AG04449 (cell line): ENCODE data around the gene GRIK1.

ENCODE experiments used
- CTCF ChIA-PET: fragments of 350-600 bp; formaldehyde crosslinking; extraction: SDS; loops from one replicate; lab custom pipeline; 2021; ENCODE audit warnings: antibody characterized with exemption; lab: Yijun Ruan, JAX
- POLR2A ChIA-PET: fragments of 400-600, 350-600 bp; formaldehyde crosslinking; extraction: SDS; loops from one replicate; lab custom pipeline; 2020; ENCODE audit warnings: antibody characterized with exemption, inconsistent platforms; lab: Yijun Ruan, JAX
- DNase-seq: peaks from one replicate; pipeline ENCODE4 v3.0.0-alpha.2; 2010; ENCODE audit warnings: low read depth, low spot score
- H3K4me3 ChIP-seq: 2 replicates; pipeline ENCODE4 v1.5.1; 2011; ENCODE audit warnings: low read depth, mild to moderate bottlenecking, control low read depth, low read length
- CTCF ChIP-seq: IDR thresholded peaks from one replicate; pipeline ENCODE4 v1.5.1; 2011; ENCODE audit warnings: mild to moderate bottlenecking, moderate library complexity, low read length, control low read depth, inconsistent platforms; ENCODE audit not compliant: insufficient read depth; ENCODE audit errors: missing control alignments

The GRIK1 gene

GRCh38 chr21:29817450-29817849 is 122.3 kb downstream of the GRIK1 start:
- POLR2A ChIA-PET = no interaction called here
- CTCF ChIA-PET = no interaction called here
- no peak for DNase-seq
- H3K4me3 ChIP-seq = no peak overlapping the region
- no peak for TF ChIP-seq CTCF

GRCh38 chr21:29812947-29813346 is 126.8 kb downstream of the GRIK1 start:
- no peak for DNase-seq
- TF ChIP-seq CTCF = no peak
- POLR2A ChIA-PET = no interaction called here
- CTCF ChIA-PET = no interaction called here
- no peak overlapping the region for H3K4me3 ChIP-seq

- CTCF ChIA-PET = no interaction called here
- H3K4me3 ChIP-seq = no peak overlapping the region
- no peak for TF ChIP-seq CTCF
- POLR2A ChIA-PET = no interaction called here
- DNase-seq = no peak
Observed at GRCh38 chr21:29810871-29811270, 128.9 kb downstream of the GRIK1 start.

GRCh38 chr21:29808153-29808552 is 131.6 kb downstream of the GRIK1 start:
- POLR2A ChIA-PET = no interaction called here
- no peak for TF ChIP-seq CTCF
- H3K4me3 ChIP-seq = no peak overlapping the region
- CTCF ChIA-PET = no interaction called here
- DNase-seq = no peak

- no peak for DNase-seq
- no peak overlapping the region for H3K4me3 ChIP-seq
- TF ChIP-seq CTCF = no peak
- POLR2A ChIA-PET = no interaction called here
- CTCF ChIA-PET = interaction anchor here (1.1 kb wide), 1 partner anchor 326 kb away, joined by 3 read pairs; no protein-coding TSS in a partner anchor
Observed at GRCh38 chr21:29805105-29805504, 134.7 kb downstream of the GRIK1 start.

GRCh38 chr21:29803191-29803590 is 136.6 kb downstream of the GRIK1 start:
- CTCF ChIA-PET = interaction anchor here (1.3 kb wide), 1 partner anchor 45 kb away, joined by 3 read pairs; no protein-coding TSS in a partner anchor
- no peak for TF ChIP-seq CTCF
- POLR2A ChIA-PET = no interaction called here
- H3K4me3 ChIP-seq = no peak overlapping the region
- no peak for DNase-seq
